Endometrium (tissue), 2 donors: ENCODE data around the gene PM20D2.

Experiments used
- FAIRE-seq: peaks from 2 replicates; lab custom pipeline; 2012; peaks lifted over from hg19 to GRCh38; lab: Jason Lieb, UNC
- donor health status: control.
- donor health status: control.

The PM20D2 gene

DNA sequence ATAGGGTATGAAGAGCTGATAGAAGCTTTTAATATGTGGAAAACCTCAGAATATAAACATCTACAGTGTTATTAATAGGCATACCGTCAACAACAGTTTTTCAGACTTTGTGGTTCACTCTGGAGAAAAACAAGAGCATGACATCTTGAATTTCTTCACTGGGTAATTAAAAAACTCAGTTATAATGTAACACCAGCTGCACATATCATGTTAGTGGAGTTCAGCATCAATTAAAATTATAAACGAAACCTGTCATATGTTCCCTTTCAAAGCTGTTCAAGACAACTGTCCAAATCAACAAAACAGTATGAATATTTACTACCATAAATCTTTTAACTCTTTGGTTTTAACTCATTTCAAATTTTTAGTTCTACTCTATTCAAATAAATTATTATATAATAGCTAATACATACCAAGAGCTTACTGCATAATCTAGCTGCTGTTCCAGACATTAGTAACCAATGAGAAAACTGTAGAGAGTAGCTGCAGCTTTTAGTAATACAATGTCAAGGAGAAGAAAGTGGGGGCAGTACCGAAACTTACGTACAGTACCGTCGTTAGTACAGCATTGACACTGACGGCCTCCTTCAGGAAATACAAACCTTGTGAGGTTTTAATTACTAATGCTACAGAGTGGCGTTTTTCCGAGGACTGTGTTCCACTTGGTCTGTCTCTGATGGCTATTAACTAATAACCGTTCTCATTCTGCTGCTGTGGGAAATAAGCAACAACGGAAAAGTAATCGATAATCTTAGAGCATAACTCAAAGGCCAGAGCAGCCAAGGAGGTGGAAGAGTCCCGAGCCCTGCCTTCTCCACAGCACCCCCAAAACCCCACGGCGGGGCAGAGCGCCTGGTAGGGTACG lies 532 bp upstream of the PM20D2 start:
- no peak for FAIRE-seq

DNA sequence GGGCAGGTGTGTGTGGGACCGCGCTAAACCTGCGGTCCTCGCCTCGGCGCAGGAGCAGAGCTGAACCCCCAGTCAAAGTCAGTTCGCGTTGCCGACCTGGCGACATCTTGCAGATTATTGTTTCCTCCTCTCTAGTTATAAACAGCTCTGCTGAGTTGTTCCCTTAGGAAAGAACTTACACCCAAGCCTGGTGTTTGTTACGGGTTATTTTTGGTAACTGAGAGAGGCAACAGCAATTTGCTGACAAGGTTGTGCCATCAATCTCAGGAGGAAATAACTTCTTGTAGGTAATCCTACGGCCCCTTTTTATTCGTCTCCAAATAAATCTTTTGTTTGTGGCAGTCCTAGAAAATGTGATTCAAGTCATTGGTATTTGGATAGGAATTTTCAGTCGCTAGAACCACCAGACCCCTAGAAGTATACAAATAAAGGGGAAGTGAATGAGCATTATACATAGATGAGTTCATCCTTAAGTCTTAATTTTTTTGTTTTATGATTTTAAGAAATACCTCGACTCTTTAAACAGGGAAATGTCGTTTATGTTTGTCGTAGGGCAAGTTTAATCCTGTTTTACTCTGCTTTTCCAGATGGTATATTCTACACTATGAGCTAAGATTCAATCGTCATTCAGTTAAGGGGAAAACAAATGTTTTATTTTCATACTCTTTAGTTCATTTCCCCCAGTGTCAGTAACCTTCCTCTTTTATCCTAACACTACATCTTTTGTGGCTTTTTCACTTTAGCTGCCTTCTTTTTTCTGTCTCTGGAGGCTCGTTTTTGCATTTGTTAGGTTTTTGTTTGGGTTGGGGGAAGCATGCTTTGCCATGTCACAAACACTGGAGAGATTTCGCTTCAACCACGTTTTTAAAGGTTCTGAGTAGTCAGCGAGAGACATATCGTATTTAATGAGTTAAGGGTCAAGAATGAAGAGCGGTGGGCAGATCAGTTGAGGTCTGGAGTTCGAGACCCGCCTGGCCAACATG lies 1.2 kb downstream of the PM20D2 start:
- no peak for FAIRE-seq

DNA sequence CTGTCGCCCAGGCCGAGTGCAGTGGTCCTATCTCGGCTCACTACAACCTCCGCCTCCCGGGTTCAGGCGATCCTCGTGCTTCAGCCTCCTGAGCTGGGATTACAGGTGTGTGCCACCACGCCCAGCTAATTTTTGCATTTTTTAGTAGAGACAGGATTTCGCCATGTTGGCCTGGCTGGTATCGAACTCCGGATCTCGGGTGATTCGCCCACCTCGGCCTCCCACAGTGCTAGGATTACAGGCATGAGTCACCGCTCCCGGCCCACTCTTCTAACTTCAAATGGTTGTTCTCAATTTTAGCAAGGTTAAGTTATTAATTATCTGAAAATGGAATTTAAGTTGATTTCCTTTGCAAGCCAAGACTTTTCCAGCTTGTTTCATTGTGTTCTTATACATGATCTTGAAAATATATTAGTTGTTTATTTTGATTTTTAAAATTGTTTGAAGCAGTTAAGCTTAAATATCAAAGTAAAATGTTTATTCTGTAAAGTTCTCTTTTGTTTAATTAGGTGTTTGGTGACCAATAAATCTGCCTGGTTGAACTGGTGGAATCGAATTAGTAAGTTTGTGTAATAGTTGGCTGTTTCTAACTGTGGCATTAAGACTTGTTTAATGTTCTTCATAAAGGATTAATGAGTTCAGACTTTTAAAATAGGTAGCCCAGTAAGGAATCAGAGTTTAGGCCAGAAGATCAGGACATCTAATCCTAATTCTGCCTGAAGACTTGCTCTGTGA lies 2.3 kb downstream of the PM20D2 start:
- FAIRE-seq, result peak; percentile 33

DNA sequence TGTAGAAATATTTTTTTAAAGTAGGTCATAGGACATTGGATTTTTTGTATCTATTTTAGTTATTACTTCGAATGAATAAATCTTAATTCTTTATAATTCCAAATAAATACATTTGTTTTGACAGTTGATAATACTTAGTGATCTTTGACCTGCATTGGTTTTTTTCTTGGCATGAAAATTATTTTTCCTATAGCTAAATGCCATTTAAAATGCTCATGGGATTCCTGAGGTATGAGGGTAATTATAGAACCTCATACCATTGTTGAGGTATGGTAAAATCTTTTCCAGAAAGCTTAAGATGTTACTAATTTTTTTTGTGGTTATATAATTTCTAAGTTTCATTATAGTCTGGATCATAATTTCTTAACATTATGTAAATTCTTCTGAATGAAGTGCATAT lies 8.3 kb downstream of the PM20D2 start:
- FAIRE-seq, result peak; percentile 33

DNA sequence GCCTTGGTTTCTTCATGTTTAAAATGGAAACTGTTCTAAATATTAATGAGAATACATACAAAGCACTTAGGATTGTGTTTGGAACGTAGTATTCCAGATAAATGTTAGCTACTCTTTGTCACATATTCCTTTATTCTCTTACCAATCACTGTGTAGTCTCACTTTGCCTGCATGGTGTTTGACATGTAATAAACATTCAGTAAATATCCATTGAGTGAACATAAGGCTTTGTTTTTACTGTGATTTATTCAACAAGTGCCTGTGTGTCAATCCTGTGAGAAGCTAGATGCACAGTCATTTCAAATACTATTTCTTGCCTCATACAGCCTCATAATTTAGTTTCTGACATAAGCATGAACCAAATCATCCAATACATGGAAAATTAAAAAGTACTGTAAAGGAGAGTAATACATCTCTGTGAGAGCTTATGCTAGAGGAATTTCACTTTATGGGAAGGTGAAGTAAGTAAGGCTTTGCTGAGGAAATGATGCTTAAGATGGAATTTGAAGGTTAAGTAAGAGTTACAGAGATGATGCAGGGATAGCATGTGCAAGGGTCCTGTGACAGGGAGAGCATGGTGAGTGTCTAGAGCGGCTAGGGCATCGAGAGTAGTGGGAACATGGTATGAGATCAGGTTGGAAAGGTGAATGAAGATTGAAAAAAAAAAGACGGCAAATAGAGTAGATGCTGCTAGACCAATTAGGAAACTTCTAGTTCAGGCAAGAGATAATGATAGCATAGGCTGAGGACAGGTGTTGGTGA lies 14.7 kb downstream of the PM20D2 start:
- FAIRE-seq, result no peak

DNA sequence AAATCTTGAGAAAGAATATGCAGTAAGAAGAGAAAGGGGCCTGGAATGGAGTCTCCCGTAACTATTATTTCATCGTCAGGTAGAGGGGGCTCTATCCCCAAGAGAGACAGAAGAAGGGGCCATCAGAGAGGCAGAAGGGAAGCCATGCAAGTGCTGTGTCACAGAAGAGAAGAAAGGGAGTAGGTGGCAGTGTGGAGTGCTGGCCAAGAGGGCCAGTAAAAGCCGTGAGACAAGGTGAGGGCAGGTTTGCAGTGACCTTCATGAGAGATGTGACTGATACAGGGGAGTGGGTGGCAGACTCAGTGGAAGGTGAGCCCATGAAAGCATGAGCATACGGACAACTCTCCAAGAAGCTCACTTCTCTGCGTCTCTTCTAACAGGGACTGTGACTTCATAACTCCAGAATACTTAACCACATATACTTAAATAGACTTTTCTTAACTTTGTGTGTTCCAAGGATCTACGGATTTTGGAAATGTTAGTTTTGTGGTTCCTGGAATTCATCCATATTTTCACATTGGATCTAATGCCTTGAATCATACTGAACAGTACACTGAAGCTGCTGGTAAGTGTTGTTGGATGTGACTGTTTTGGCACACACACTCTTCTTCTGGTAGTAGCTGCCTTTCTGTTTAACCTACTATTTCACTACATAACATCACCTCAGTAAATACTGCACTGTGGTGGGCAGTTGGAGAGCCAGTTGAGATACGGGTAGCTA lies 15.6 kb downstream of the PM20D2 start:
- FAIRE-seq, result no peak

DNA sequence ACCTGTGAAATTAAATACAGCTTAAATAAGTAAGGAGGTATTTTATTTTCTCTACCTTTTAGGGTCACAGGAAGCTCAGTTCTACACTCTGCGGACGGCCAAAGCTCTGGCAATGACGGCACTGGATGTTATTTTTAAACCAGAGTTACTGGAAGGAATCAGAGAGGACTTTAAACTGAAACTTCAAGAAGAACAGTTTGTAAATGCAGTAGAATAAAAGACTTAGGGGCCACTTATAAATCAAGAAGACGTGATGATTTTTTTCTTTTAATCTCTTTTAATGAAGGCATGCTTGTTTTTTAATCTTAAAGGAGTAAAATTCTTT lies 16.2 kb downstream of the PM20D2 start:
- FAIRE-seq, result no peak

DNA sequence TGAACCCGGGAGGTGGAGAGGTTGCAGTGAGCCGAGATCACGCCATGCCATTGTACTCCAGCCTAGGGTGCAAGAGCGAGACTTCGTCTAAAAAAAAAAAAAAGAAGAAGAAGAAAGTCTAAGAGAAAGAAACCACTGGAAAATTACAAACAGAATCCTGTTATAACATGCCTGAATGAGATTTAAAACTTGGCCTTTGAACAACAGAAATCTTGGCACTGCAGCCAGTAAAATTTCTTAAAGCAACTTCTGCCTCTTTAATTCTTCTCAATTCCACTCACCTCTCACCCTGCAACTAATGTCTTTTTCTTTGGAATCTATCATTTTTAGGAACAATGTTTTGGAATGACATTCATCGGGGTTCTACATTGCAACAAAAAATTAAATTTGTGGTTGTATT lies 26.3 kb downstream of the PM20D2 start:
- no peak for FAIRE-seq

DNA sequence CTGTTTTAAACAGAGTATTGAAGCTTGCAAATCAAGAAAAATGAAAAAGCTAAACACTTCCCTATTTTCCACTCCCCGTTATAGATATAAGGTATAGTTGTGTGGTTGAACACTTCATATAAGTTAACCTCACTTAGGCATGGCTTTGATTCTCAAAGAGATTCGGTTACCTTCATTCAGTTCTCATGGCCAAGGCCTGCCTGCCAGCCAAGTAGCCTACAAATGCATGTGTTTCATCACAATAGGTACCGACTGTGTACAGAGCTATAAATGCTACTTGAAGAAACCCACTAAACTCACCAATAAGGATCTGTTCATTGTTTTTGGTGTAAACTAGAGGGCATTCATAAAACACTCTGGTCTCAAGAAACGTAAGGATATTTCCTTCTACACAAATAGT lies 27.8 kb downstream of the PM20D2 start:
- FAIRE-seq, result no peak

DNA sequence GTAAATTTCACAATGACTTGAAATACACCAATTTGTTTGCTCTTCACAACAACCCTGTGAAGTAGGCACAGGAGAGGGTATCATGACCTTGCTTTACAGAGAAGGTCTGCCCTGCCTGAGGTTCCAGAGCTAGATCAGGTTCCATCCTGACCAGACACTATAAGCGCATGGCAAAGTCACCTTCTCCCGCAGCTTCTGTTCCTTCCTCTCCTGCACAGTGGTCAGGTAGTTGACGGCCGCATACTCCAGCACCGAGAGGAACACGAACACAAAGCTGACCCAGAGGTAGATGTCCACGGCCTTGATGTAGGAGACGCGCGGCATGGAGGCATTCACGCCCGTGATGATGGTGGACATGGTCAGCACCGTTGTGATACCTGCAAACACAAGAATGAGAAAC lies 34.3 kb downstream of the PM20D2 start:
- FAIRE-seq, result no peak

DNA sequence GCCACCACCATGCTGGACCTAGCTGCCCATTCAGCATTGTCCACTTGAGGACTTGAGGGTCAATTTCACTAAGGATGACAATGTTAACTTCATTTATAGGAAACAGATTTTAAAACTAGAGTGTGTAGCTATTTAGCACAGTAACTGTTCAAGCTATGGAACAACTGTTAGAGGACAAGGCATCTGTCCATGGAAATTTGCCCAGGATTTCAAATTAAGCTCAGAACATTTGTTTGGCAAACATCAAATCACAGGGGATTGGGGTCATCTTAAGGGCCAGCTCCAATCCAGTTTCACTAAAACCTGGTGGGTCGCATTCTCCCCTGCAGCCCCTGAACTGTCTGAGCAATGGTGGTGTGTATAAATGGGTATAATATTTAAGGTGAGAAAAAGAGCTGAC lies 35.1 kb downstream of the PM20D2 start:
- no peak for FAIRE-seq

DNA sequence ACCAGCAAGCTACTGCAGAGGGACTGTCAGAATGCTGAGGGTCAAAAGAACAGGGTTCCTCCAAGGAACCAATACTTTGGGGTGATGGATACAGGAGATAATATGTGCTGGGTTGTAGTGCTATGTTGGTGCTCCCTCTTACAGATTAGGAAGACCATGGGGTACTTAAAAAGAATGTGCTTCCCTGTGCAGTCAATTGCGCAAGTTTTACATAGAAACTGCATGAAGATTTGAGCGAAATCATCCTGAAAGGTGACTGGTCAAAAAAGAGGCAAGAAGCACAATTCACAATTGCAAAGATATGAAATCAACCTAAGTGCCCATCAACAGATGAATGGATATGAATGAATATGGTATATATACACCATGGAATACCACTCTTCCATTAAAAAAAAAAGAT lies 37.4 kb downstream of the PM20D2 start:
- no peak for FAIRE-seq

DNA sequence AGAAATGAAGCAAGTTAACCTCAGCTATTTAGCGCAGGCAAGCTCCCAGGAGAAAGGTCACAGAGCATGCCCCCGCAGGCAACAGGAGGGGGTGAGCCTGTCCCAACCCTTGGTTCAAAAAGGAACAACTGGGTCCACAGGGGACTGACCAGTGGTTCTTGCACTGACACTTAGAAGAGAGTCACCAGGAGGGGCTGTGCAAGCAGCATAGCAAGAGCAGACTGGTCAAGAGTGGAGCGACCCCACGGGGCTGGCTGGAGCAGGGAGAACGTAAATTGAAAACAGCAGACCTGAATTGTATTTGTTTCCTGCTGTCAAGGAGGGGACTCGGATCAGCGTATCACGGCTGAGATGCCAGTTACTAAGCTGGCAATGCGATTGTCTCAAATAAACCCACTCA lies 38.5 kb downstream of the PM20D2 start:
- FAIRE-seq, result no peak

DNA sequence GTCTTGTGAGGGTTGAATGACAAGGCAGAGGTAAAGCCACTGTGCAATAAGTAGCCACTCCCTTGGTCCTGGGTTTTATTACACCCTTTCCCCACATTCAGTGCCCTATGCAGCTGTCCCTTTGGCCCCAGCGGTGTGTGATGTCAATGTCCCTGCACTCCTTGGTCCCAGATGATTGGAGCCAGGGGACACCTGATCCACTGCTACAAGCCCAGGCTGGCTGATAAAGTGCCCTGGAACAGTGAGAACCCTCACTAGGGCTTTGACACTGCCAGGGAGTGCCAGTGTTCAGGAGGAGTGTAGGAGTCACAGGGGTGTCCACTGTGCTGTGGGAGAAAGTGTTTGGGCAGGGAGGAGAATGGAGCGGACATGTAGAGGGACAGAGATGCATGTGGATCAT lies 40.9 kb downstream of the PM20D2 start:
- no peak for FAIRE-seq

DNA sequence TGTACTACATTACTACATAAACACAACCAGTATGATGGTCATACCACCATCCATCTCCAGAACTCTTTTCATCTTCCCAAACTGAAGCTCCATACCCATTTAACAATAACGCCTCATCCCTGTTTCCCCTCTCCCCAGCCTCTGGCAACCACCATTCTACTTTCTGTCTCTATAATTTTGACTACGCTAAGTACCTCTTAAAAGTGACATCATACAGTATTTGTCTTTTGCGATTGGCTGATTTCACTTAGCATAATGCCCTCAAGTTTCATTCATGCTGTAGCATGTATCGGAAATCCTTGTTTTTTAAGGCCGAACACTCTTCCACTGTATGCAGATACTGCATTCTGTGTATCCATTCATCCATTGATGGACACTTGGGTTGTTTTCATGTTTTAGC lies 41.6 kb downstream of the PM20D2 start:
- no peak for FAIRE-seq

DNA sequence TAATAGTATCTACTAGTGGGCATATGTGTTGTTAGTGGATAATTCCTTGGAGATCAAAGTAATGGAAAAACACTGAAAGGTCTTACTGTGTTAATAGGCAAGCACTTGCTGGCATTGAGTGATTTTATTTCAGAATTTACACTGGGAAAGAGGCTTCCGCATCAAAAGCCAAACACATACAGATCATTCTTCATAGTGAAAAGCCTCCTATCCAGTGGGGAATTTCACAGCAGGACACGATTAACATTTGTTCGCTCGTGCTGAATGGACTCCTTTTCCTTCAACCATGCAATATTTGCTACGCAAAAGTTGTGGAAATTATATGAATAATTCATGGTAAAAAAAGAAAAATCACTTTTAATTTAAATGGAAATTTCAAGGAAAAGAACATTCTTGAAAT lies 44.9 kb downstream of the PM20D2 start:
- FAIRE-seq, result no peak

DNA sequence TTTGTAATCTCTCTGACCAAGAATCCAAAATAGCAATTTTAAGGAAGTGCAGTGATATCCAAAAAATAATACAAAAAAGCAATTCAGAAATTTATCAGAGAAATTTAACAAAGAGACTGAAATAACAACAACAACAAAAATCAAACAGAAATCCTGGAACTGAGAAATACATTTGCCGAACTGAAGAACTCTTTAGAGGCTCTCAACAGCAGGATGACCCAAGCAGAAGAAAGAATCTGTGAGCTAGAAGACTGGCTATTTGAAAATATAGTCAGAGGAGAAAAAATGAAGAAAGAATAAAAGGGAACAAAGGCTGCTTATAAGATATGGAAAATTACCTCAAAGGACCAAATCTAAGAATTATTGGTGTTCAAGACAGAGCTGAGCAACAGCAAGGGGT lies 48.7 kb downstream of the PM20D2 start:
- FAIRE-seq, result no peak

DNA sequence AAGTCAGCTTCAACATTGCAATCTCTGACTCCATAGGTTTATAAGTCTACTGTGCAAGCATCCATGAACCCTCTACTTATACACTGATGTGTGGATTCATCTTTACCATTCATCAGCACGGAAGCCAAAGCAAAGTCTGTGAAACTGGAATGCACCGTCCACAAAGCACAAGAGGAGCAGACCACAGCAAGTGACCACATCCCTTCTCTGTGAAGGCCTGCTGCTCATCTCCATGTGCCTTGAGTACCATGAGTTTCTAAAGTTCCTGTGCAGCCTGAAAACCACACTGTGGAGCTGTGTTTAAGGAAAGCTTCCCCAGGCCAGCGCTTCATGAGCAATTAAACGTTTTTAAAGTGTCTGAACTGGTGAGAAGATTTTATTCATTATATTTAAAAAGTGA lies 51.3 kb downstream of the PM20D2 start:
- no peak for FAIRE-seq

DNA sequence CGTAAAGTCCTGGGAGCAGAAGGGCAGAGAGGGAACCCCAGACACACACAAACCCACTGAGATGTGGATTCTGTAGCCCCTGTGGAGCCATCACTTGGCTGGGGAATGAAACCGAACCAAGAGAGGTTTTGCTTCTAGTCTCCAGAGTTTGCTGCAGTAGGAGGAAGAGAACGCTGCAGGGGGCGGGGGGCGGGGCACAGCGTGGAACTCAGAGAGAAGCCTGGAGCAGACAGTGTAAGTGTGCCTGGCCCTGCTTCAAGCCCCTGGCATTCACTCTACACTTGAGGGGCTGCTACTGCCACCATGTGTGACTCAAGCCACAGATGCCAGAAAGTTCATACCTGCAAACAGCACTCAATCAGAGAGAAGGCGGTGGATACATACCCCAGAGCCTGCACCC lies 52.4 kb downstream of the PM20D2 start:
- no peak for FAIRE-seq

DNA sequence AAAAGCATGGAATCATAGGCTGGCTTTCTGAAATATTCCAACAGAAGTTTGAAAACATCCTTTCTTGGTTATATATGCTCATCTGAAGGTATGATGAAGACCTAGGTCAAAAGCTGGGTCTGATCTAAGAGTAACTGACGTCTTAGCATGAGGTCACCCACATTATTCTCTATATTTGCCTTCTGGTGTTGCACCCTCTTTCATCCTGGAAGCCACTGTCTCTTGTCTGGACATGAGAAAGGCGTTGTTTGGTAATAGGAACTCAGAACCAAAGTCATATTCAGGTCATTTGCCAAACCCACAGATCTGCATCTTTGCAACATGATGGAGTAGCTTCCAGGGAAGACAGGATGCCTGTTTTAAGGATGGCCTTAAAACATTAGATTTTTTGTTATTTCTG lies 53.7 kb downstream of the PM20D2 start:
- no peak for FAIRE-seq

DNA sequence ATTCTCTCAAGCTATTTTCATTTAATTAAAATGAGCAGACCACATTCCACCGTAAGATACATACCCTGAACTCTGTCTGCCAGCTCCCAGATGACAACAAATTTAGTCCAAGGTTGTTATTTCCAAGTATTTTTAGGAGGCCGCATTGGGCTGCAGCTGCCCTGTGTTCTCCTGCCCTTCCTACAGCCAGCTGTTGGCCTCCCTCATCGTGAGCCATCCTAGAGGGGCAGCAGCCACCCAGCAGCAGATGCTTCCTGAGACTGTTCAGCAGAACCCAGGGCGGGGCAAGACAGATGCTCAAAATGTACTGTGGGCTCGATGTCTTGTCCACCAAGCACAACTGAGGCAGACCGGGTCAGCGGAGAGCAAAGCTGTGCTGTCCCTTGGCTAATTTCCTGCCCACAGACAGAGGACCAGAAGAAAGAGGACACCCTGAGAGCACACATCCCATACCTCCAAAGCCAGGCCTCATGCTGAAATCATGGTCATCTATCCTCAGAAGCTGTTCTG lies 54.9 kb downstream of the PM20D2 start:
- no peak for FAIRE-seq
